Measurements from ENCODE around the gene CRTAC1. TPM values are rescaled to one million over a fixed set of nuclear protein-coding genes. Genes with fewer than 3 reads are reported as not detected.

CRTAC1 gene
- total RNA-seq, 1 donor: not detected

DNA sequence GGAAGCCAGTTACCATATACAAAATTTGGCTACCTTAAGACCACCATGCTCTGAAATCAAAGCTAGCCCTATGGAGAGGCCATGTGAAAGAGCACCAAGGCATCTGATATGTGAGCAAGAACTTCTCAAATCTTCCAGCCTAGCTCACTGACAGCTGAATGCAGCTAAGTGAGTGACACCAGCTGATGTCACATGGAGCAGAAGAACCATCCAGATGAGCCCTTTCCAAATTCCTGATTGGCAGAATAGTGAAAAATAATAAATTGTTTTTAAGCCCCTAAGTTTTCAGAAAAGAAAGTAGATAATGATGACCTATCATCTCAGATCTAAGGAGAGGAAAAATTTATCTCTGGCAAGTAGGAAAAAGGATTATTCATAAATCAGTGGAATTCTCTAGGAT lies 85.6 kb downstream of the CRTAC1 start:
- no peak overlapping the region for H3K4me3 ChIP-seq (ENCODE audit: low read depth, low read length)
- TF ChIP-seq CTCF (IDR thresholded peaks at IDR 0.05; ENCODE audit: insufficient read depth, low read length): no peak
- no peak for DNase-seq (ENCODE audit: low read depth)

DNA sequence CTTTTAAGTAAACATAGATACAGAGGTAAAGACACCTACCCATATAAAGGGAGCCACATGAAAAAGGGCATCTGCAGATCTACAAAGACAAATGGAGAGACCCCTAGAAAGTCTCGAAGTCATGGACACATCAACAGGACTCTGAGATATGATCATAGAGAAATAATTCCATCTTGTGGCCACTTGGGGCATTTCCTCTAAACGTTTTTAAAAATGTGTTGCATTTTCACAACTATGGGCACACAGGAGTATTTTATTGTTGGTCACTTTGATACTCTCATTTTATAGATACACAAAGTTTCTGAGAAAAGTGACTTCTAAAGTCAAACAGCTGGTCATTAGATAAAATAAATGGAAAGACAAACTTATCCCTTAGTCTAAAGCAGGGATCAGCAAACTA lies 87.1 kb downstream of the CRTAC1 start:
- no peak for DNase-seq (ENCODE audit: low read depth)
- H3K4me3 ChIP-seq (ENCODE audit: low read depth, low read length): no peak overlapping the region
- no peak for TF ChIP-seq CTCF (IDR thresholded peaks at IDR 0.05; ENCODE audit: insufficient read depth, low read length)

- no peak for DNase-seq (ENCODE audit: low read depth)
- H3K4me3 ChIP-seq (ENCODE audit: low read depth, low read length): no peak overlapping the region
- TF ChIP-seq CTCF (IDR thresholded peaks at IDR 0.05; ENCODE audit: insufficient read depth, low read length): no peak
These were observed 89.9 kb downstream of the CRTAC1 start for GRCh38 chr10:97940534-97940933.

GRCh38 chr10:97939446-97939990 lies 90.9 kb downstream of the CRTAC1 start:
- TF ChIP-seq CTCF (IDR thresholded peaks at IDR 0.05; ENCODE audit: insufficient read depth, low read length): no peak
- no peak for DNase-seq (ENCODE audit: low read depth)

DNA sequence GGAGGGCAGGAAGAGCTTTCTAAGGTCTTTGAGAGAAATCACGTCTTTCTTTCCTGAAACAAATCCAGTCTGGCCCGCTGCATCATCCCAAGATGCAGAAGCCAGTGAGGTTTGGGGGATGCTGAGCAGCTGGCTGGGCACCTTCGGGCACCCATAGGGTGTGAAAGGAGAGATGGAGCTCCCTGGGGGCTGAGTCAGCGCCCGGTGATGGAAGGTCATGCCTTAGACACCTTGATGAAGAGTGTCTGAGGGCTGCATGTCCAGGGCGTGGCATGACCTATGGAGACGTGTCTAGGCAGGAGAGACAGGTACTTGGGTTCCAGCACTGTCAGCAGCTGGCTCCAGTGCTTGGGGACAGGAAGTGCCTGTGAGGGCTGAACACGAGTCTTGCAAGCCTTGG lies 92.5 kb downstream of the CRTAC1 start:
- TF ChIP-seq CTCF (IDR thresholded peaks at IDR 0.05; ENCODE audit: insufficient read depth, low read length): no peak
- no peak overlapping the region for H3K4me3 ChIP-seq (ENCODE audit: low read depth, low read length)
- no peak for DNase-seq (ENCODE audit: low read depth)

More at GRCh38 chr10:97939446-97939990, 90.9 kb downstream of the CRTAC1 start:
- H3K4me3 ChIP-seq (ENCODE audit: low read depth, low read length): no peak overlapping the region

DNA sequence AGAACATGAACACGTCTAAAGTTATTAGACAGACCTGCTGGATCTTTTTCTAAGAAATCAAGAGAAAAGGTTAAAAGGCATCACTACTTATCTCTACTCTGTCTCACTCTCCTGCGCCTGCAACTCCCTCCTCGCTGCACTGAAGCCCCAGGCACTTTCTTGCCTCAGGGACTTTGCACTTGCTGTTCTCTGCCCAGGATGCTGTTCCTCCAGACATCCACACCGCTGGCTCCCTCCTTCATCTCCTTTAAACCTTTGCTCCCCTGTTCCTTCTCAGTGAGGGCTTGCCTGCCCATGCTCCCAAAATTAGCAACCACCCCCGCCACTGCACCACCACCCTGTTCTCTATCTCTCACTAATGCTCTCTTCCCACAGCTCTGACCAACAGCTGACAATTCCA lies 93.4 kb downstream of the CRTAC1 start:
- no peak overlapping the region for H3K4me3 ChIP-seq (ENCODE audit: low read depth, low read length)
- DNase-seq (ENCODE audit: low read depth): no peak
- TF ChIP-seq CTCF (IDR thresholded peaks at IDR 0.05; ENCODE audit: insufficient read depth, low read length): no peak

DNA sequence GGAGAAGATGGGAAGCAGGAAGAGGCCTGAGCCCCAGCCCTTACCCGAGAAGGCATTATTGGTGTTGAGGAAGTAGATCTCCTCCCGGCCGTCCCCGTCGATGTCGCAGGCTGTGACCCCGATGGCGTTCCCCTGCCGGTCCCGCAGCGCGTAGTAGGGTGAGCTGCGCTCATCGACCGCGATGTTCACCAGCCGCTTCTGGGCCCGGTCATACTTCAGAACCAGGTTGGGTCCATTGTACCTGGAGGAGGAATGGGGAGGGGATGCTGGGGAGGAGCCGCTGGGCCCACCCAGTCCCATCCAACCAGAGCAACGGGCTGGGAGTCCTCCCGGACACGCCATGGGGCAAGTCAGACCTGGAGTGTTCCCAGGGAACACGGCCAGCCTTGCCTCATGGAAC lies 94.3 kb downstream of the CRTAC1 start:
- DNase-seq (ENCODE audit: low read depth): no peak
- no peak overlapping the region for H3K4me3 ChIP-seq (ENCODE audit: low read depth, low read length)
- no peak for TF ChIP-seq CTCF (IDR thresholded peaks at IDR 0.05; ENCODE audit: insufficient read depth, low read length)

Data from fibroblast of the aortic adventitia (primary cell).